Duodenal mucosa (tissue), 2 donors: ENCODE data around the gene ZNF337.
"Not testable (repeated sequence)": the region's sequence is repeated elsewhere in the genome, so short reads cannot be mapped to it uniquely, and the experiment has no call there.

ENCODE experiments used
- H3K27ac ChIP-seq: one replicate; pipeline ENCODE4 v1.7.0; 2013; ENCODE audit warnings: low read depth, low read length
- H3K27me3 ChIP-seq, 2 donors: one replicate each; pipeline ENCODE4 v1.7.0; 2013; ENCODE audit warnings: low read length in 2 of 2, control low read depth in 1 of 2; ENCODE audit not compliant: insufficient read depth in 2 of 2, control insufficient read depth in 1 of 2
- H3K36me3 ChIP-seq, 2 donors: one replicate each; pipeline ENCODE4 v1.7.0; 2013; ENCODE audit warnings: low read length in 2 of 2, control low read depth in 1 of 2; ENCODE audit not compliant: insufficient read depth in 2 of 2, control insufficient read depth in 1 of 2
- H3K4me1 ChIP-seq, 2 donors: one replicate each; pipeline ENCODE4 v1.7.0; 2013; ENCODE audit warnings: low read length in 2 of 2, control low read depth in 1 of 2; ENCODE audit not compliant: insufficient read depth in 2 of 2, control insufficient read depth in 1 of 2
- H3K4me3 ChIP-seq, 2 donors: one replicate each; pipeline ENCODE4 v1.7.0; 2013; ENCODE audit warnings: low read length in 2 of 2, low read depth in 1 of 2
- H3K9ac ChIP-seq, 2 donors: one replicate each; pipeline ENCODE4 v1.7.0; 2013; ENCODE audit warnings: low read length in 2 of 2, low read depth in 1 of 2
- H3K9me3 ChIP-seq, 2 donors: one replicate each; pipeline ENCODE4 v1.7.0; 2013; ENCODE audit warnings: low read length in 2 of 2, control low read depth in 1 of 2; ENCODE audit not compliant: control insufficient read depth in 1 of 2

ZNF337 gene

GRCh38 chr20:25632940-25633790, 63.5 kb downstream of the ZNF337 start:
- Histone ChIP-seq H3K4me1 (no peaks in the 10 kb centered on the region), H3K4me3 (no peak overlapping the region), H3K36me3 (no peaks in the 10 kb centered on the region), H3K27ac (no peak overlapping the region), H3K9me3 (peaks cover 0 to 8% of the 10 kb centered on the region in 2 donors), H3K9ac (no peak overlapping the region), H3K27me3 (no peaks in the 10 kb centered on the region)

- H3K9ac ChIP-seq, H3K36me3 ChIP-seq, H3K9me3 ChIP-seq, H3K4me1 ChIP-seq, H3K4me3 ChIP-seq, H3K27ac ChIP-seq, H3K27me3 ChIP-seq: not testable (repeated sequence)
These were observed 66.0 kb downstream of the ZNF337 start for GRCh38 chr20:25630615-25631014.

- no peak overlapping the region for H3K4me3 ChIP-seq
- H3K4me1 ChIP-seq: no peaks in the 10 kb centered on the region
- no peak overlapping the region for H3K9ac ChIP-seq
- H3K36me3 ChIP-seq: no peaks in the 10 kb centered on the region
- H3K27ac ChIP-seq: no peak overlapping the region
- H3K9me3 ChIP-seq: no peaks in the 10 kb centered on the region
- H3K27me3 ChIP-seq: no peaks in the 10 kb centered on the region
These were observed 66.7 kb downstream of the ZNF337 start for GRCh38 chr20:25629816-25630499.

GRCh38 chr20:25626779-25627178, 69.9 kb downstream of the ZNF337 start:
- Histone ChIP-seq H3K27ac (no peak overlapping the region), H3K4me3 (no peak overlapping the region), H3K36me3 (no peaks in the 10 kb centered on the region), H3K4me1 (peaks cover 11 to 13% of the 10 kb centered on the region in 2 donors), H3K9ac (no peak overlapping the region), H3K9me3 (no peaks in the 10 kb centered on the region), H3K27me3 (no peaks in the 10 kb centered on the region)

- no peaks in the 10 kb centered on the region for H3K9me3 ChIP-seq
- peaks cover 13 to 15% of the 10 kb centered on the region in 2 donors for H3K4me1 ChIP-seq
- no peaks in the 10 kb centered on the region for H3K36me3 ChIP-seq
- H3K4me3 ChIP-seq: peak overlapping the region; percentile 87 to 96
- peak overlapping the region; percentile 87 for H3K27ac ChIP-seq
- peak overlapping the region; percentile 92 to 96 for H3K9ac ChIP-seq
- no peaks in the 10 kb centered on the region for H3K27me3 ChIP-seq
These were observed 72.1 kb downstream of the ZNF337 start for GRCh38 chr20:25624500-25624939.
